OCI-LY7 (cell line): Measurements from ENCODE around the gene TMEM81. TPM values are rescaled to one million over a fixed set of nuclear protein-coding genes. Genes with fewer than 3 reads are reported as not detected.

ENCODE experiments used
- BruUV-seq: library from RNA; stranded (reverse); fragments of 400-500 nt; replicated peaks from 2 replicates; lab custom pipeline; 2021; lab: Mats Ljungman, UMichigan
- CTCF ChIA-PET: fragments of 300-600 bp; sonication (Branson Sonifier 250); formaldehyde crosslinking; loops from one replicate; lab custom pipeline; 2022; ENCODE audit warnings: antibody characterized with exemption; ENCODE audit not compliant: unreplicated experiment; lab: Charles Lee
- POLR2A ChIA-PET: fragments of 300-600 bp; sonication (Branson Sonifier 250); formaldehyde crosslinking; loops from one replicate; lab custom pipeline; 2022; ENCODE audit warnings: antibody characterized with exemption; lab: Charles Lee
- DNase-seq: peaks from one replicate; pipeline ENCODE4 v3.0.0-alpha.2; 2015; ENCODE audit warnings: low spot score
- H2AFZ ChIP-seq: fragments of 200-600 bp; sonication (generic), shearing (Covaris generic); 2 replicates; pipeline ENCODE4 v1.6.1; 2014; ENCODE audit warnings: mild to moderate bottlenecking, antibody characterized with exemption, low read length, moderate library complexity
- H3K27ac ChIP-seq: fragments of 200-600 bp; sonication (generic); 2 replicates; pipeline ENCODE4 v1.5.1; 2014; ENCODE audit warnings: mixed run types, low read depth, mild to moderate bottlenecking, moderate library complexity, low read length, inconsistent platforms; ENCODE audit not compliant: poor library complexity, severe bottlenecking
- H3K36me3 ChIP-seq: fragments of 200-600 bp; sonication (generic); 2 replicates; pipeline ENCODE4 v1.6.1; 2014; ENCODE audit warnings: mild to moderate bottlenecking, antibody characterized with exemption, low read length, moderate library complexity, mixed read lengths; ENCODE audit not compliant: insufficient read depth
- H3K4me1 ChIP-seq: fragments of 200-600 bp; sonication (generic); 2 replicates; pipeline ENCODE4 v1.5.1; 2014; ENCODE audit warnings: mild to moderate bottlenecking, low read length; ENCODE audit not compliant: insufficient read depth, poor library complexity, severe bottlenecking
- H3K4me2 ChIP-seq: fragments of 200-600 bp; sonication (generic); 2 replicates; pipeline ENCODE4 v1.6.1; 2014; ENCODE audit warnings: mild to moderate bottlenecking, low read length
- H3K4me3 ChIP-seq: fragments of 200-600 bp; sonication (generic); 2 replicates; pipeline ENCODE4 v1.5.1; 2014; ENCODE audit warnings: mild to moderate bottlenecking, low read depth, low read length; ENCODE audit not compliant: poor library complexity, severe bottlenecking
- H3K79me2 ChIP-seq: fragments of 200-600 bp; sonication (generic); 2 replicates; pipeline ENCODE4 v1.6.1; 2016; ENCODE audit warnings: low read depth, mild to moderate bottlenecking, low read length, moderate library complexity, mixed read lengths; ENCODE audit not compliant: insufficient read depth
- H3K9me2 ChIP-seq: fragments of 200-600 bp; sonication (generic); 2 replicates; pipeline ENCODE4 v1.6.1; 2016; ENCODE audit warnings: mild to moderate bottlenecking, low read length, mixed read lengths; ENCODE audit not compliant: insufficient read depth
- H3K9me3 ChIP-seq: fragments of 200-600 bp; sonication (generic); 2 replicates; pipeline ENCODE4 v1.6.1; 2014; ENCODE audit warnings: mild to moderate bottlenecking, mixed run types, low read length, mixed read lengths
- H4K20me1 ChIP-seq: fragments of 200-600 bp; sonication (generic); 2 replicates; pipeline ENCODE4 v1.6.1; 2014; ENCODE audit warnings: mild to moderate bottlenecking, antibody characterized with exemption, low read length, moderate library complexity, mixed read lengths; ENCODE audit not compliant: insufficient read depth
- CTCF ChIP-seq: fragments of 200-600 bp; sonication (generic); conservative IDR thresholded peaks from 2 replicates; pipeline ENCODE4 v1.5.1; 2014; ENCODE audit warnings: mild to moderate bottlenecking, antibody characterized with exemption, low read length, moderate library complexity, mixed read lengths
- EZH2phosphoT487 ChIP-seq: fragments of 200-600 bp; sonication (generic); IDR thresholded peaks from 2 replicates; pipeline ENCODE4 v1.6.1; 2018; ENCODE audit warnings: low read depth, borderline replicate concordance, mild to moderate bottlenecking, mixed run types, antibody characterized with exemption, low read length, moderate library complexity, mixed read lengths
- intact Hi-C: fragments of 100-400 bp; cut with micrococcal nuclease; formaldehyde crosslinking; loops from one replicate; pipeline ENCODE4 v1.10.0; 2022; ENCODE audit not compliant: unreplicated experiment
- total RNA-seq, 2 experiments: library from RNA; depleted of rRNA in 1 of 2; stranded (reverse); fragments of >200 nt in 1 of 2; shearing (Covaris generic) in 1 of 2; gene quantifications; 2 replicates each; pipeline ENCODE4 v1.2.3, GENCODE V29; 2014 to 2022

Gene TMEM81
- total RNA-seq, 2 experiments from 2014 or later = 3.2 to 3.4 TPM

DNA sequence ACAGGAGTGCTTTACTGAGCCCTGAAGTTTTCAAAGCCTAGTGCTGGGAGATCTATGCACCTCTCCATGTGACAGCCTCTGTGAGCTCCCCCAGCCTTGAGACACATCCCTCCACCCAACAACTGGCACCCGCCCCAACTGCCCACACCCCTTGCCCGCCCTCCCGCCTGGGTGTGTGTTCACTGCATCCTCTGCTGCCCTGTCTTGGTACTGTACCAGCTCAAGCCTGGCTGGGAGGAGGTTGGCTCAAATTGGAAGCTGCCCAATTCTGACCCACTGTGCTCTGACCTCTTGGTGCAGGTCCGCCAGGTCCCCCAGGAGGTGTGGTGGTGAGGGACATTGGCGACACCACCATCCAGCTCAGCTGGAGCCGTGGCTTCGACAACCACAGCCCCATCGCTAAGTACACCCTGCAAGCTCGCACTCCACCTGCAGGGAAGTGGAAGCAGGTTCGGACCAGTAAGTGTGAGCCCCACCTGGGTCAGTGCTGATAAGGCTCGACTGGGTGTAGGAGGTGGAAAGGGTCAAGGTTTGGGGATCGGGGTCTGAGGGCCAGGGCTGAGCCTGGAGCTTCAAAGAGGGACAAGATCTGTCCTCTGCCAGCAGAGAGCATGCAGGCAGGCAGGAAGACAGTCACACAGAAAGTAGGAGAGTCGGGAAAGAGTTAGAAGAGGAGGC lies 18.0 kb downstream of the TMEM81 start:
- TF ChIP-seq CTCF (peak; percentile 64; the same call in 1 of the 2 replicates), EZH2phosphoT487 (no peak)
- DNase-seq = peak; percentile 7
- POLR2A ChIA-PET = no interaction called here

DNA sequence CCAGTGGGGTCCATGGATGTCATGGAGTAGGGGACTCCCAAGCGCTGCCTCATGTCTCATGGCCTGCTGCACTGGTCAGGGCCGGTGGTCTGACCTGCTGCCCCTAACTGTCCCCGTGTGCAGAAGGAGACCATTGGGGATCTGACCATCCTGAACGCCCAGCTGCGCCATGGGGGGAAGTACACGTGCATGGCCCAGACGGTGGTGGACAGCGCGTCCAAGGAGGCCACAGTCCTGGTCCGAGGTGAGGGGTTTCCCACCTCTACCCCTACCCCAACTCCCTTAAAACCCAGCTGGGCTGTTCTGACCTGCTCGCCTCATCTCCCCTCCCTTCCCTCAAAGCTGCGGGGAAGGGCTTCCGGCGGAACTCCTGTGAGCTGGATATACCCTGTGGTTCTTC lies 18.6 kb downstream of the TMEM81 start:
- TF ChIP-seq CTCF = no peak
- TF ChIP-seq EZH2phosphoT487 = no peak
- no peak overlapping the region for H3K4me3 ChIP-seq
- H3K36me3 ChIP-seq = no peaks in the 10 kb centered on the region
- intact Hi-C loops = loop anchor here (10.0 kb wide), 1 partner anchor 189 kb away; no protein-coding TSS in a partner anchor
- H3K27ac ChIP-seq = no peak overlapping the region
- H3K79me2 ChIP-seq = no peaks in the 10 kb centered on the region
- ChIA-PET POLR2A (no interaction called here), CTCF (no interaction called here)
- H2AFZ ChIP-seq = no peak overlapping the region
- no peaks in the 10 kb centered on the region for H3K4me1 ChIP-seq
- H3K4me2 ChIP-seq = no peak overlapping the region
- no peaks in the 10 kb centered on the region for H3K9me2 ChIP-seq
- H3K9me3 ChIP-seq = no peaks in the 10 kb centered on the region
- no peaks in the 10 kb centered on the region for H4K20me1 ChIP-seq
- no peak for DNase-seq
- BruUV-seq = no TSS peak

More for the DNA sequence above, 18.0 kb downstream of the TMEM81 start:
- Histone ChIP-seq H3K4me1 (no peaks in the 10 kb centered on the region), H3K36me3 (no peaks in the 10 kb centered on the region), H3K4me3 (no peak overlapping the region), H4K20me1 (no peaks in the 10 kb centered on the region), H3K4me2 (no peak overlapping the region), H3K9me2 (no peaks in the 10 kb centered on the region), H3K9me3 (no peaks in the 10 kb centered on the region), H3K79me2 (no peaks in the 10 kb centered on the region), H3K27ac (no peak overlapping the region), H2AFZ (no peak overlapping the region)
- no TSS peak for BruUV-seq
- CTCF ChIA-PET = no interaction called here
- intact Hi-C loops = loop anchor here (10.0 kb wide), 1 partner anchor 189 kb away; no protein-coding TSS in a partner anchor

GRCh38 chr1:205064741-205065316 lies 19.4 kb downstream of the TMEM81 start:
- H3K36me3 ChIP-seq = no peaks in the 10 kb centered on the region
- no peak overlapping the region for H3K4me2 ChIP-seq
- CTCF ChIA-PET = no interaction called here

More at GRCh38 chr1:205064741-205065316, 19.4 kb downstream of the TMEM81 start:
- intact Hi-C loops = loop anchor here (10.0 kb wide), 1 partner anchor 190 kb away; no protein-coding TSS in a partner anchor
- DNase-seq = no peak
- H4K20me1 ChIP-seq = no peaks in the 10 kb centered on the region
- no peaks in the 10 kb centered on the region for H3K9me3 ChIP-seq
- BruUV-seq = no TSS peak
- no peaks in the 10 kb centered on the region for H3K79me2 ChIP-seq
- H3K9me2 ChIP-seq = no peaks in the 10 kb centered on the region
- no peak overlapping the region for H3K27ac ChIP-seq
- TF ChIP-seq EZH2phosphoT487 (no peak), CTCF (no peak)
- POLR2A ChIA-PET = no interaction called here
- H3K4me3 ChIP-seq = no peak overlapping the region
- no peaks in the 10 kb centered on the region for H3K4me1 ChIP-seq
- no peak overlapping the region for H2AFZ ChIP-seq
